ENCODE measurements around the gene GIPC2.
"Not testable (repeated sequence)": the region's sequence is repeated elsewhere in the genome, so short reads cannot be mapped to it uniquely, and the experiment has no call there.

GIPC2 gene

DNA sequence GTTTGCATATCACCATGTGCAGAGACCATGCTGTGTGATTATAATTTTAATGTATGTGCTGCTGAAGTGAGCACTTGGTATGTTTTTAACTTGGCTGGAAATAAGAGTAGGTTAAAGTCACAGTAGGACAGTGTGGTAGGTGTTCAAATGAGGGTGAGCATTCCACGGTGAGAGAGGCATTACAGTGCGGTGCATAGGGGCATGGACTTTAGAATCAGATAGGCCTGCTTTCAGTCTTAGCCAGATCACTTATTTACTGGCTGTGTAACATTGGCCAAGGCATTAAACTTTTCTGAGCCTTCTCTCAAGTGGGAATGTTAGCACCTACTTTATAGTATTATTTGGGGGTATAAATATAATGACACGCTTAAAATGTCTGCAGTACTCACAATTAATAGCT, 43.2 kb downstream of the GIPC2 start:
- Mint-ChIP-seq H3K4me3 (no peak overlapping the region), H3K27me3 (ENCODE audit: low read depth) (peaks cover 22% of the 10 kb centered on the region), H3K9me3 (peaks cover 25% of the 10 kb centered on the region), H3K36me3 (ENCODE audit: low read depth) (no peaks in the 10 kb centered on the region), H3K4me1 (ENCODE audit: low read depth) (no peaks in the 10 kb centered on the region), H3K27ac (no peak overlapping the region)

DNA sequence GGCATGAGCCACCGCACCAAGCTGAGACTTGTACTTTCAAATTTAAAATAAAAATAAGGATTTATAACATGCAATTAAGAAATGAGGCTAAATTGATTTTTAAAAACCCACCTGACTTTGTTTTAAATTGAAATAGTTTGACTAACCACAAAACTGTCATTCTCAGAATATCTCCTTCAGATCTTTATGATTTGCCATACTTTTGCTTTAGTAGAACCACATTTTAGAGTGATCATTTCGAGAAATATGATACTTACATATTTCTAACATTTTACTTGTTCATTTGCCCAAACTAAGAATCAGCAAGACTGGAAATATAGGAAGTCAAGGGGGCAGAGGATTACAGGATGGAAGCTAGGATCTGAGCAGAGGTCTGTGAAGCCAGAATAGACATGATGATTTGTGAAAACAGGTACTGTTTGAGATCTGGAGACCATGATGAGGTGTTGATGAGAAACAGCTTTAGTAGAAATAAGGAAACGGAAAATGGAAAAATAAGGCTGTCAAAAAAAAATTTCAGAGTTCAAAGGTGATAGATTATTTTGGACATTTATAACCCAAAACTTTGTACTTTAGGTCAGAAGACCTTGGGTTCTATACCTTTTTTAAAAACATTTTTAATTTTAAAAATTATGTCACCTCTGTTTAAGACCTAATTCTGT, 44.8 kb downstream of the GIPC2 start:
- H3K27me3 Mint-ChIP-seq (ENCODE audit: low read depth) = peaks cover 18% of the 10 kb centered on the region
- H3K4me1 Mint-ChIP-seq (ENCODE audit: low read depth) = no peaks in the 10 kb centered on the region
- H3K27ac Mint-ChIP-seq = no peak overlapping the region
- H3K36me3 Mint-ChIP-seq (ENCODE audit: low read depth) = no peaks in the 10 kb centered on the region
- no peak overlapping the region for H3K4me3 Mint-ChIP-seq
- peaks cover 15% of the 10 kb centered on the region for H3K9me3 Mint-ChIP-seq

DNA sequence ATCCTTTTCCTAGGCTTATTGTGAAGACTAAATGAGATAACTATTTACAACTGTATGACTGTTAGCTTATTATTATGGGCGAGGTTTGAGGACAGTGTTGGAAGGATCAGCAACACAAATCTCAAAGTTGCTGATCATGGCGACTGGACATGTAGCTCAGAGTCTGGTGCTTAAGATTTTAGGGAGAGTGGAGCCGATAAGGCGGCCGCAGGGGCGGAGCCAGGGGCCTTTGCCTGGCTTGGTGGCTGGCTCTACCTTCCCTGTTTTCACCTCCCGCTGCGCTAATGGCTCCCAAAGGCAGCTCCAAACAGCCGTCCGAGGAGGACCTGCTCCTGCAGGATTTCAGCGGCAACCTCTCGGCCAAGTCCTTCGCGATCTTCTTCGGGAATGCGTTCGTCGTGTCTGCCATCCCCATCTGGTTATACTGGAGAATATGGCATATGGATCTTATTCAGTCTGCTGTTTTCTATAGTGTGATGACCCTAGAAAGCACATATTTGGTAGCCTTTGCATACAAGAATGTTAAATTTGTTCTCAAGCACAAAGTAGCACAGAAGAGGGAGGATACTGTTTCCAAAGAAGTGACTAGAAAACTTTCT, 45.5 kb downstream of the GIPC2 start:
- Mint-ChIP-seq H3K9me3 (peaks cover 8% of the 10 kb centered on the region), H3K36me3 (ENCODE audit: low read depth) (no peaks in the 10 kb centered on the region), H3K27ac (no peak overlapping the region), H3K4me1 (ENCODE audit: low read depth) (no peaks in the 10 kb centered on the region), H3K4me3 (no peak overlapping the region), H3K27me3 (ENCODE audit: low read depth) (peaks cover 15% of the 10 kb centered on the region)

DNA sequence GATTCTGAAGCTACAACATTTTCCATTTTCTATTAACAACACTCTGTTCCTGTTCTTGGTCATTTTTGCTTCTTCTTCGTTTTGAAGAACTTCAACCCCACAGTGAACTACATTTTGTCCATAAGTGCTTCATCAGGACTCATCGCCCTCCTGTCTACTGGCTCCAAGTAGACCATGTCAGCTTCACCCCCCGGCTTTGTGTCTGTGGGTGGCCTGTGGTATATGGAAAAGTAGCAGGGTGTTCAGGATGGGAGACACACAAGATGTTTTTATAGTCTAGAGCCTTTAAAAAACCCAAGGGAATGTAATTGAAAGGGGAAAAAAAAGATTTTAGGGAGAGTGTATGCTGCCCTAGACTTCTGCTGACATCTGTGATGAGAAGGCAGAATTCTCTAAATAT, 46.1 kb downstream of the GIPC2 start:
- no peak overlapping the region for H3K27ac Mint-ChIP-seq
- no peaks in the 10 kb centered on the region for H3K36me3 Mint-ChIP-seq (ENCODE audit: low read depth)
- peaks cover 14% of the 10 kb centered on the region for H3K27me3 Mint-ChIP-seq (ENCODE audit: low read depth)
- H3K9me3 Mint-ChIP-seq = peaks cover 2% of the 10 kb centered on the region
- no peak overlapping the region for H3K4me3 Mint-ChIP-seq
- no peaks in the 10 kb centered on the region for H3K4me1 Mint-ChIP-seq (ENCODE audit: low read depth)

DNA sequence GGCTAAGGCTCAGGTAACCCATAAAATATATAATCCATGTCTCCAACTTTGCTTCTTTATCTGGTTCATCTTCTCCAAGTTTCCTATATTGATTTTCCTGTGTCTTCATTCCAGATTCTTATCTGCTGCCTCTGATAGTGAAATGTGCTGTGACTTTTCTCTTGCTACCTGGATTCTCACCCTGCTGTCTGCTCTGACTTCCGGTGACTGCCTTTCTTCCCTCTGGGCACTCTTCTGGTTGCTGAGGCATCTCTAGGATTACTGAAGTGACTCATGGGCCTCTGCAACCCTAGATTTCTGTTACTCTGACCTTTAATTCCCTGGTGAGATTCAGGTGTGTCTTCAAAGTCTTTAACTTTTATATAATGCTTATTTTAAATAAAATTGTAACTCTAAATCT, 46.9 kb downstream of the GIPC2 start:
- Mint-ChIP-seq H3K27me3 (ENCODE audit: low read depth) (peaks cover 20% of the 10 kb centered on the region), H3K36me3 (ENCODE audit: low read depth) (no peaks in the 10 kb centered on the region), H3K4me1 (ENCODE audit: low read depth) (no peaks in the 10 kb centered on the region), H3K27ac (no peak overlapping the region), H3K4me3 (no peak overlapping the region), H3K9me3 (no peaks in the 10 kb centered on the region)

DNA sequence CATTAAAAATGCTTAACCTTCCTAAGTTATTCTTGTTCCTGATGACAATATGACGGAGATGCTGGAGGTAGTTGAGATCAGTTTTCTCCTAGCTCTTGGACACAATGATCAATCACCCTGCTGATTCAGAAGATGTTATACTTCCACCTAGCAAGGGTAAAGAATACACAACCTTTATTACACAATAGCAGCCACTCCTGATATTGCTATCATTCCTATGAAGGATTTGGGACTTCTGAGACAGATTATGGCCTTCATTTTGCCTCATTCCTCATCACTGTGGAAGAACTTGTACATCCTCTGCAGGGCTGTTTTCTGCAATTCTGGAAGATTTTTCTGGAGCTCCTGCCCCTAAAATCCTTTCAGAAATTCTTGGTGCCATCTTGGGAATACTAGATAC, 47.8 kb downstream of the GIPC2 start:
- no peaks in the 10 kb centered on the region for H3K4me1 Mint-ChIP-seq (ENCODE audit: low read depth)
- H3K27me3 Mint-ChIP-seq (ENCODE audit: low read depth) = peaks cover 24% of the 10 kb centered on the region
- no peaks in the 10 kb centered on the region for H3K36me3 Mint-ChIP-seq (ENCODE audit: low read depth)
- H3K4me3 Mint-ChIP-seq = no peak overlapping the region
- H3K9me3 Mint-ChIP-seq = no peaks in the 10 kb centered on the region
- H3K27ac Mint-ChIP-seq = no peak overlapping the region

DNA sequence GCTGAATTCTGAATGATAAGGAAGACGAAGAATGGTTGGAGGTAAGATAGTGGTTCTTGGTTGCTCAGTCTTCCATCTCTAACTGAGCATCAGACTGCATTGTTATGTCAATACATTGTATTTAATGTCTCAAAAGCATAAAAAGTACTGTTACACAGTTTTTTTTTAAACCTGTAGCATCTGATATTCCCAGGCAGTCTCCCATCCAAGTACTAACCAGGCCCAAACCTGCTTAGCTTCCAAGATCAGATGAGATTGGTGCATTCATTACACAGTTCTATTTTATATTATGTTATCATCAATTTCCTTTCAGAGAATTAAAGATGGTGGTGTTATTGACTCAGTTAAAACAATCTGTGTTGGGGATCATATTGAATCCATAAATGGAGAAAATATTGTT, 48.9 kb downstream of the GIPC2 start:
- H3K4me3 Mint-ChIP-seq = no peak overlapping the region
- H3K27ac Mint-ChIP-seq = no peak overlapping the region
- H3K9me3 Mint-ChIP-seq = no peaks in the 10 kb centered on the region
- H3K4me1 Mint-ChIP-seq (ENCODE audit: low read depth) = no peaks in the 10 kb centered on the region
- H3K36me3 Mint-ChIP-seq (ENCODE audit: low read depth) = no peaks in the 10 kb centered on the region
- H3K27me3 Mint-ChIP-seq (ENCODE audit: low read depth) = peaks cover 24% of the 10 kb centered on the region

DNA sequence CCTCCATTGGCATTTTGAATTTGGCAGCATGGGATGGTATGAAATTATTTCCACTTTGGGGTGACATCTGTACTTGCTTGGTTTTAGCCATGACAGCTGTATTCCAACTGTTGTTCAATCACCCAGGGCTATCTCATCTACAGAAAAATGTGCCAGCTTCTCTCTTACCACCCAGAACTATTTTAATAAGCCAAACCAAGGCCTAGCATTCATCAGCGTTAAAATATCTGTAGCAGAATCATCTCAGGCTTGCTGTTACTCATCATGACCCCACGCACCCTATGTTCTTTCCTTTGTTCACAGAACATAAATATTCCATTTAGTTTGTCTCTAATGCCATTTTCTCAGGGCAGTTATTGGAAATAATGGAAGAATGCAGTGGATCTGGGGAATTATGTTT, 49.8 kb downstream of the GIPC2 start:
- H3K36me3 Mint-ChIP-seq (ENCODE audit: low read depth) = no peaks in the 10 kb centered on the region
- no peaks in the 10 kb centered on the region for H3K4me1 Mint-ChIP-seq (ENCODE audit: low read depth)
- H3K4me3 Mint-ChIP-seq = no peak overlapping the region
- no peaks in the 10 kb centered on the region for H3K9me3 Mint-ChIP-seq
- peaks cover 22% of the 10 kb centered on the region for H3K27me3 Mint-ChIP-seq (ENCODE audit: low read depth)
- H3K27ac Mint-ChIP-seq = no peak overlapping the region

DNA sequence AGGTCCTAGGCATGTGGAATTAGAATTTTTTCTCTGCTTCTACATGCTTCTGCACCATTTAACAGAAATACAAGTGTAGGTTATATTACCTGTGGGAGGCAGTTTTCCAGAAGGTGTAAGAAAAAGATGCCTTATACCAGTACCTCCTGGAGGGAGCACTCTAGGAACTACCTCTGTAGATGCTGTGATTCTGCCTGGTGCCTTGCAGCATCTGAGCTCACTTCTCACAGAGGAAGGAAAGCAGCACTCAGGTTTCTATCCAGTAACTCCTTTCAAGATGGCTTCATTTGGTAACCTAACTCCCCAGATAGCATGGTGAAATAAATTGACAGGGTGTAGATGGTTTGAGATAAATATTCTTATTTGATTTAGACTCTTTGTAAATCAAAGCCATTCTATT, 50.3 kb downstream of the GIPC2 start:
- Mint-ChIP-seq H3K4me3 (no peak overlapping the region), H3K27ac (no peak overlapping the region), H3K9me3 (no peaks in the 10 kb centered on the region), H3K4me1 (ENCODE audit: low read depth) (no peaks in the 10 kb centered on the region), H3K36me3 (ENCODE audit: low read depth) (no peaks in the 10 kb centered on the region), H3K27me3 (ENCODE audit: low read depth) (peaks cover 21% of the 10 kb centered on the region)

DNA sequence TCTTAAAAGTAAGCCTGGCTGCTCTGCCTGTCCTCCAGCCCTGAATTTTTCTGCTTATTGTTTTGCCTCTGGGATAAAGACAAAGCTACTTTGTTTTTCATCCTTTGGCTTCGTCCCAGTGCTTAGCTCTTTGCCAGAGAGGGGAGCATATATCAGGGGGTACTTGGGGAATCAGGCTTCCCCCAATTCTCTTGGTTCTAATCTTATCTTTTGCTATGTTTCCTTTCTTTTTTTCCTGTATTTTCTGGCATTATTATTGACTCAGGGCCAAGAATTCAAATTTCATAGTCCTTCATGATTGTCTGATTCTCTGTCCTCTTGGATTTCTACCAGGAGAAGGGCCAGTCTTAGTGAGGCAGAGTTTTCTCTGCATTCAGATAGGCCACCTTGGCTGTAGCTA, 51.2 kb downstream of the GIPC2 start:
- Mint-ChIP-seq H3K36me3 (ENCODE audit: low read depth) (no peaks in the 10 kb centered on the region), H3K27ac (no peak overlapping the region), H3K9me3 (no peaks in the 10 kb centered on the region), H3K4me1 (ENCODE audit: low read depth) (no peaks in the 10 kb centered on the region), H3K27me3 (ENCODE audit: low read depth) (peaks cover 21% of the 10 kb centered on the region), H3K4me3 (no peak overlapping the region)

DNA sequence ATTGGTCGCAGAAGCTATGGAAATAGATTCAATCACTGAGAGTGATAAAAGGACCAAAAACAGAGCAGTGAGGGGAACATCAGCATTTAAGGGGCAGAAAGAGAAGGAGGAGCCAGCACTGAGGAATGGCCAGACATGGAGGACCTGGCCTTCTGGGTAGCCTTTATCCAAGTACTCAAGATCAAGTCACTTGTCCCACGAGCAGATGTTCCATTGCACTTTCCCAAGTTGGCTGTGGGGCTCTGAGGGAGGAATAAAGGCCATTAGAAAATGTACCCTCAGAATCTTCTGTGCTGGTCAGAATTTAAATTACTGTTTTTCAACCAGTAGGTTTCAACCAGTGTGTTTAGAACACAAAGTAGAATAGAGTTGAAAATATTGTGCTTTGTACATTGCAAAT, 55.3 kb downstream of the GIPC2 start:
- no peak overlapping the region for H3K4me3 Mint-ChIP-seq
- H3K9me3 Mint-ChIP-seq = no peaks in the 10 kb centered on the region
- no peak overlapping the region for H3K27ac Mint-ChIP-seq
- H3K4me1 Mint-ChIP-seq (ENCODE audit: low read depth) = no peaks in the 10 kb centered on the region
- H3K36me3 Mint-ChIP-seq (ENCODE audit: low read depth) = no peaks in the 10 kb centered on the region
- H3K27me3 Mint-ChIP-seq (ENCODE audit: low read depth) = peaks cover 19% of the 10 kb centered on the region

DNA sequence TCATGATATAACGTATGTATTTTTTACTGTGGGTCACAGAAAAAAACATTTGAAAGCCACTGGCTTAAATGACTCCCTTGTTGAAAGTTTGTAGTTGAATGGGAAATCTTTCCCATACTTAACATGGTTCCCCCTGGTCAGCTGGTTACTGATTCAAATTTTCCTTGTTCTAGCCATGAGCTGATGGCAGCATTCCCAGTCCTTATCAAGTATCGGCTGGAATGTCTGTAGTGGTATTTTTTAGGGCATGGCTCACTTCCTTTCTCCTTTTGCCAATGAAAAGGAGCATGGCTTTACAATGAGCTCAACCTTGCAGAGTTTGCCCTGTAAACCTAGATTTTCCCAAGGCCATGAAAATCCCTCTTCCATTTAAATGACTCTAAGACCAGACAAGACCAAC, 55.7 kb downstream of the GIPC2 start:
- no peaks in the 10 kb centered on the region for H3K36me3 Mint-ChIP-seq (ENCODE audit: low read depth)
- H3K4me1 Mint-ChIP-seq (ENCODE audit: low read depth) = no peaks in the 10 kb centered on the region
- H3K27me3 Mint-ChIP-seq (ENCODE audit: low read depth) = peaks cover 17% of the 10 kb centered on the region
- no peak overlapping the region for H3K27ac Mint-ChIP-seq
- H3K9me3 Mint-ChIP-seq = no peaks in the 10 kb centered on the region
- no peak overlapping the region for H3K4me3 Mint-ChIP-seq

DNA sequence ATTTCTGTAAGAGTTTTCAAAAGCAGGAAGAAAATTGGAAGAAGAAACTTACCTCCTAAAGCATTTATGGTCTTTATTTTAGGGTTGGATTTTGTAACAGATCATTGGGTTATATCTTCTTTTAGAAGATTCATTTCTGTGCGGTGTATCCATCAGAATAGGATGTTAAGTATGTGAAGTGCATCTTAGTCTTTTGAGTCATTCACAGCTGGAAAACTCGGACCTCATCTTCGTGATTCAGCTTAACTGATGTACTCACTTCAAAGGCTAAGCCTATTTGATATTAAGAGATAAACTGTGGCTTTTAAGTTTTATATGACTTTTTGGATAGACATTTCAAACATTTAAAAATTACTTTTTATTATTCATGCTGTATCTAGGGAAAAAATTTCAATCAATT, 56.3 kb downstream of the GIPC2 start:
- no peaks in the 10 kb centered on the region for H3K4me1 Mint-ChIP-seq (ENCODE audit: low read depth)
- H3K27ac Mint-ChIP-seq = no peak overlapping the region
- H3K9me3 Mint-ChIP-seq = no peaks in the 10 kb centered on the region
- H3K4me3 Mint-ChIP-seq = no peak overlapping the region
- H3K27me3 Mint-ChIP-seq (ENCODE audit: low read depth) = peaks cover 14% of the 10 kb centered on the region
- H3K36me3 Mint-ChIP-seq (ENCODE audit: low read depth) = no peaks in the 10 kb centered on the region

DNA sequence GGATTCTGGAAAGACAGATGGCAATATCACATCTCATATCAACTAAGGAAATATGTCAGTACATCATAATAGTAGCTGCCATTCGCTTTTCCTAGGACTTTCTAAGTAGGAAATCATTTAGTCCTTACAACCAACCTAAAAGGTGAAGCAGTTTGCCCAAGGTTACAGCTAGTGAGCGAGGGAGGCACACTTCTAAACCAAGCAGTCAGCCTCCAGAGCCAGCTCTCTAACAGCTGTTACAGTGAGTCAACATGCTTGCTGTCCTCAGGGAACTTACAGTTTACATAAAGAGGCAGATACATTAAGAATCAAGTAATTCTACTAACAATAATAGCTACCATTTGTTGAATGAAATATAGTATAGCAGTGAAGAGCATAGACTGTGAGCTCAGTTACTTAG, 57.1 kb downstream of the GIPC2 start:
- Mint-ChIP-seq H3K4me3 (no peak overlapping the region), H3K36me3 (ENCODE audit: low read depth) (no peaks in the 10 kb centered on the region), H3K27ac (no peak overlapping the region), H3K27me3 (ENCODE audit: low read depth) (peaks cover 9% of the 10 kb centered on the region), H3K9me3 (no peaks in the 10 kb centered on the region), H3K4me1 (ENCODE audit: low read depth) (no peaks in the 10 kb centered on the region)

DNA sequence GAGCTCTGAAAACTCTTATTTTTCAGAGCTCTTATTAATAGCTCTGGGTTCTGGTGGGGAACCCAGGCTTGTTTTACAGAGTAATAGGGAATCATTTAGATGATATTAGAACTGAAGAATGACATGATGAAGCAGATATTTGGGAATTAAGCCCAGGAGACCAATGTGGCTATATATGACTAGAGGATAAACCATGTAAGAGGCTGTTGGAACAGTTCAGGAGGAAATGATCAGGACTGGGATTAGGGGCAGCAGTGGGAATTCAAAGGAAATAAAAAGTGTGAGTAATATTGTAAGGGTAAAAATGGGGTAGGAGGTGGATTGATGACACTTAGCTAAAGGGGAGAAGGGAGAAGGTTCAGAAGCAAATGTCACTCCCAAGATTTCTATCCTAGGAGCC, 58.6 kb downstream of the GIPC2 start:
- Mint-ChIP-seq H3K9me3 (no peaks in the 10 kb centered on the region), H3K27ac (no peak overlapping the region), H3K27me3 (ENCODE audit: low read depth) (peaks cover 6% of the 10 kb centered on the region), H3K4me3 (no peak overlapping the region), H3K4me1 (ENCODE audit: low read depth) (no peaks in the 10 kb centered on the region), H3K36me3 (ENCODE audit: low read depth) (no peaks in the 10 kb centered on the region)

DNA sequence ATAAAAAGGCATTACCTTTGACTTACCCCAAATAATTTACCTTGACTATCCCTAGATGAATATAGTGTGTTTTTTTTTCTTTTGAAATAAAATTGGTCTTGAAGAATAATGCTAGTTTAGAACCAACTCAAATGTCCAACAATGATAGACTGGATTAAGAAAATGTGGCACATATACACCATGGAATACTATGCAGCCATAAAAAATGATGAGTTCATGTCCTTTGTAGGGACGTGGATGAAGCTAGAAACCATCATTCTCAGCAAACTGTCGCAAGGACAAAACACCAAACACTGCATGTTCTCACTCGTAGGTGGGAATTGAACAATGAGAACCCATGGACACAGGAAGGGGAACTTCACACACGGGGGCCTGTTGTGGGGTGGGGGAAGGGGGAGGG, 63.9 kb downstream of the GIPC2 start:
- not testable (repeated sequence) for H3K9me3 Mint-ChIP-seq; H3K27me3 Mint-ChIP-seq (ENCODE audit: low read depth); H3K36me3 Mint-ChIP-seq (ENCODE audit: low read depth); H3K27ac Mint-ChIP-seq; H3K4me1 Mint-ChIP-seq (ENCODE audit: low read depth); H3K4me3 Mint-ChIP-seq

Data from T-helper 1 cell treated with Interleukin-12 subunit alpha and Interleukin-12 subunit beta and Interleukin-4 antibody, amounts not matched to agents 30 μg/mL and 1 μg/mL, for 36 hours (primary cell).